ENCODE measurements around the gene NKX2-1. TPM values are rescaled to one million over a fixed set of nuclear protein-coding genes. Genes with fewer than 3 reads are reported as not detected.

Gene NKX2-1
- total and polyA plus RNA-seq, 2 of the 13 experiments (the other 11 are each of a cell fraction or from before 2014, with no cell fraction given) = not detected

DNA sequence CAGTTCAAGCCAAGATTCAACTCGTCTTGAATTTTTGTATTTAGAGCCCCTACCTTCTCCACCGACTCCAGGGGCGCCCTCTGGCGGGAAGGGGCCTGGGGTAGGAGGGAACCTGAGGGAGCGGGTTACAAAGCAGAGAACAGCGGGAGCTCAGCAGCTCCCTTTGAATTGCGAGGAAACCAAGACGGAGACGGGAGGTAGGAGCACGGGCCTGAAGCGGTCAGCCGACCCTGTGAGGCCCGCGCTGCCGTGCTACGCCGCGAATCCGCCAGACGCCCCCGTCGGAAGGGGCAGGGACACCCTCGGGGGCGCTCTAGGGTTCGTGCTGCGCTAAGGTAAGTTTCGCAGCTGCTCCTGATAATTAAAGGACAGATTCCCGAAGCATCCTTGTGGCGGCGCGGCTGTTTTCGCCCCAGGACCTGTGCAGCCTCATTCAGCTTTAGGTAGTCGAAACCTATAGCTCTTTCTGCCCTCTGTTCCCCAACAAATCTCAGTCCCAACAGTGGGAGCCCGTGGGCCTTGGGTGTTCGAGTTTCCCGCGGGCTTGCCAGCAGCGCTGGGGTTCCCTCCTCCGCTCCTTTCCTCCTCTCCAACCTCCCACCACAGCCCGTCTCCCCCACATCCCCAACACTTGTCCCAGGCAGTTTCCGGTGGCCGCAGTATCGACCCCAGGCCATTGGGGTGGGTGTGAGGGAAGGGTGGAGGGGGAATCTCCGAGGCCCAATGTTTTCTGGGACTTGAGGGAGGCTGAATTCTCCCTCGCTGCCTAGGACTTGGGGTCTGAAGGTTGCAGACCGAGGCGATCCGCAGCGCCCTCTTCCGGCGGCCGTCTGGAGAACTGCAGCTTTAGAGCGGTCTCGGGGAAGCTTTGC, 5.1 kb upstream of the NKX2-1 start (continued):
- TF ChIP-seq ZNF883 (CRISPR knock-in tag; IDR thresholded peaks at IDR 0.05; ENCODE audit: not compliant biosample characterization) = peak; percentile 84
- no peak for TF ChIP-seq ZNF619 (CRISPR knock-in tag; IDR thresholded peaks at IDR 0.05)
- TF ChIP-seq, protein P1, sequence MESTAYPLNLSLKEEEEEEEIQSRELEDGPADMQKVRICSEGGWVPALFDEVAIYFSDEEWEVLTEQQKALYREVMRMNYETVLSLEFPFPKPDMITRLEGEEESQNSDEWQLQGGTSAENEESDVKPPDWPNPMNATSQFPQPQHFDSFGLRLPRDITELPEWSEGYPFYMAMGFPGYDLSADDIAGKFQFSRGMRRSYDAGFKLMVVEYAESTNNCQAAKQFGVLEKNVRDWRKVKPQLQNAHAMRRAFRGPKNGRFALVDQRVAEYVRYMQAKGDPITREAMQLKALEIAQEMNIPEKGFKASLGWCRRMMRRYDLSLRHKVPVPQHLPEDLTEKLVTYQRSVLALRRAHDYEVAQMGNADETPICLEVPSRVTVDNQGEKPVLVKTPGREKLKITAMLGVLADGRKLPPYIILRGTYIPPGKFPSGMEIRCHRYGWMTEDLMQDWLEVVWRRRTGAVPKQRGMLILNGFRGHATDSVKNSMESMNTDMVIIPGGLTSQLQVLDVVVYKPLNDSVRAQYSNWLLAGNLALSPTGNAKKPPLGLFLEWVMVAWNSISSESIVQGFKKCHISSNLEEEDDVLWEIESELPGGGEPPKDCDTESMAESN (CRISPR knock-in tag; conservative IDR thresholded peaks at IDR 0.05) = 0 out of 2 replicates have a peak, but pooled peaks have one; percentile 20
- TF ChIP-seq HNRNPLL (IDR thresholded peaks at IDR 0.05; ENCODE audit: low read depth, low read length, poor library complexity, severe bottlenecking) = peak; percentile 57
- no peak for TF ChIP-seq KAT2B (IDR thresholded peaks at IDR 0.05; ENCODE audit: borderline replicate concordance, low read depth, low read length)
- TF ChIP-seq, protein P2, sequence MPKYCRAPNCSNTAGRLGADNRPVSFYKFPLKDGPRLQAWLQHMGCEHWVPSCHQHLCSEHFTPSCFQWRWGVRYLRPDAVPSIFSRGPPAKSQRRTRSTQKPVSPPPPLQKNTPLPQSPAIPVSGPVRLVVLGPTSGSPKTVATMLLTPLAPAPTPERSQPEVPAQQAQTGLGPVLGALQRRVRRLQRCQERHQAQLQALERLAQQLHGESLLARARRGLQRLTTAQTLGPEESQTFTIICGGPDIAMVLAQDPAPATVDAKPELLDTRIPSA (CRISPR knock-in tag; IDR thresholded peaks at IDR 0.05; ENCODE audit: borderline replicate concordance) = 0 out of 2 replicates have a peak, but pooled peaks have one; percentile 52
- no peak for TF ChIP-seq SUZ12 (IDR thresholded peaks at IDR 0.05; ENCODE audit: low read depth, low read length)
- TF ChIP-seq RFXANK (CRISPR knock-in tag; IDR thresholded peaks at IDR 0.05) = no peak
- TF ChIP-seq RBM39 (IDR thresholded peaks at IDR 0.05; ENCODE audit: low read depth, low read length, poor library complexity, severe bottlenecking) = peak; percentile 68
- 0 out of 2 replicates have a peak, but pooled peaks have one; percentile 55 for TF ChIP-seq MAF1 (CRISPR knock-in tag; IDR thresholded peaks at IDR 0.05; ENCODE audit: borderline replicate concordance)
- TF ChIP-seq ASH2L (IDR thresholded peaks at IDR 0.05; ENCODE audit: insufficient read length, low read depth, low read length) = peak; percentile 45
- no peak for TF ChIP-seq PRPF4 (IDR thresholded peaks at IDR 0.05; ENCODE audit: low read depth, low read length, poor library complexity, severe bottlenecking)
- no peak for TF ChIP-seq DNMT3B (CRISPR knock-in tag; conservative IDR thresholded peaks at IDR 0.05)
- peak; percentile 62; the same call in 1 of the 2 replicates for TF ChIP-seq ZNF263 (CRISPR knock-in tag; IDR thresholded peaks at IDR 0.05)
- no peak for TF ChIP-seq NFE2L1 (CRISPR knock-in tag; IDR thresholded peaks at IDR 0.05; ENCODE audit: borderline replicate concordance)
- peak; percentile 40 for TF ChIP-seq ZFP36 (IDR thresholded peaks at IDR 0.05; ENCODE audit: borderline replicate concordance, low read depth, low read length, partially characterized antibody)
- TF ChIP-seq SATB2 (CRISPR knock-in tag; IDR thresholded peaks at IDR 0.05) = no peak
- TF ChIP-seq, protein P3, sequence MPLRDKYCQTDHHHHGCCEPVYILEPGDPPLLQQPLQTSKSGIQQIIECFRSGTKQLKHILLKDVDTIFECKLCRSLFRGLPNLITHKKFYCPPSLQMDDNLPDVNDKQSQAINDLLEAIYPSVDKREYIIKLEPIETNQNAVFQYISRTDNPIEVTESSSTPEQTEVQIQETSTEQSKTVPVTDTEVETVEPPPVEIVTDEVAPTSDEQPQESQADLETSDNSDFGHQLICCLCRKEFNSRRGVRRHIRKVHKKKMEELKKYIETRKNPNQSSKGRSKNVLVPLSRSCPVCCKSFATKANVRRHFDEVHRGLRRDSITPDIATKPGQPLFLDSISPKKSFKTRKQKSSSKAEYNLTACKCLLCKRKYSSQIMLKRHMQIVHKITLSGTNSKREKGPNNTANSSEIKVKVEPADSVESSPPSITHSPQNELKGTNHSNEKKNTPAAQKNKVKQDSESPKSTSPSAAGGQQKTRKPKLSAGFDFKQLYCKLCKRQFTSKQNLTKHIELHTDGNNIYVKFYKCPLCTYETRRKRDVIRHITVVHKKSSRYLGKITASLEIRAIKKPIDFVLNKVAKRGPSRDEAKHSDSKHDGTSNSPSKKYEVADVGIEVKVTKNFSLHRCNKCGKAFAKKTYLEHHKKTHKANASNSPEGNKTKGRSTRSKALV (CRISPR knock-in tag; IDR thresholded peaks at IDR 0.05) = 0 out of 2 replicates have a peak, but pooled peaks have one; percentile 36
- 0 out of 2 replicates have a peak, but pooled peaks have one; percentile 33 for TF ChIP-seq ZNF256 (CRISPR knock-in tag; conservative IDR thresholded peaks at IDR 0.05)
- TF ChIP-seq ZNF879 (CRISPR knock-in tag; IDR thresholded peaks at IDR 0.05) = no peak
- TF ChIP-seq FOXK1 (CRISPR knock-in tag; IDR thresholded peaks at IDR 0.05; ENCODE audit: borderline replicate concordance, low read depth) = no peak
- TF ChIP-seq, protein P4, sequence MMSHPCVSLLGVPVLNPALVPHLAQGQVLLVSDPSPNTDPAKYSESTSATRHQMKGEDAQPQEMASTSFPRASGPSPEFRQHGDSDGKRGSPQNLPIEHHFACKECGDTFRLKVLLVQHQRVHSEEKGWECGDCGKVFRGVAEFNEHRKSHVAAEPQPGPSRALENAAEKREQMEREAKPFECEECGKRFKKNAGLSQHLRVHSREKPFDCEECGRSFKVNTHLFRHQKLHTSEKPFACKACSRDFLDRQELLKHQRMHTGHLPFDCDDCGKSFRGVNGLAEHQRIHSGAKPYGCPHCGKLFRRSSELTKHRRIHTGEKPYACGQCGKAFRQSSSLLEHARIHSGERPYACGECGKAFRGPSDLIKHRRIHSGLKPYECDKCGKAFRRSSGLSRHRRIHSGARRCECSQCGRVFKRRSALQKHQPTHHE (CRISPR knock-in tag; IDR thresholded peaks at IDR 0.05; ENCODE audit: borderline replicate concordance) = no peak
- no peak for TF ChIP-seq ZNF749 (CRISPR knock-in tag; IDR thresholded peaks at IDR 0.05; ENCODE audit: borderline replicate concordance)

Data from HepG2 (cell line).